NCI-H187 (cell line): ENCODE results near the gene PSAT1.

Source experiments
- DNase-seq, 2 experiments: peaks; one replicate each; lab custom pipeline; 2025; lab: John Stamatoyannopoulos, UW

The PSAT1 gene

GRCh38 chr9:78365748-78366697 lies 69.1 kb downstream of the PSAT1 start:
- DNase-seq: no peak

- DNase-seq: no peak
Observed at GRCh38 chr9:78366827-78367226, 69.9 kb downstream of the PSAT1 start.

GRCh38 chr9:78368236-78368635 lies 71.3 kb downstream of the PSAT1 start:
- DNase-seq: no peak

- DNase-seq: peak; percentile 6 to 34
Observed at GRCh38 chr9:78369639-78370219, 72.8 kb downstream of the PSAT1 start.

- no peak for DNase-seq
Observed at GRCh38 chr9:78370991-78371390, 74.1 kb downstream of the PSAT1 start.

GRCh38 chr9:78371981-78372380 lies 75.1 kb downstream of the PSAT1 start:
- DNase-seq: no peak
